ENCODE results near the gene DIO1. TPM values are rescaled to one million over a fixed set of nuclear protein-coding genes. Genes with fewer than 3 reads are reported as not detected.

DIO1 gene
- total RNA-seq, 1 experiment from 2014 or later, result not detected

DNA sequence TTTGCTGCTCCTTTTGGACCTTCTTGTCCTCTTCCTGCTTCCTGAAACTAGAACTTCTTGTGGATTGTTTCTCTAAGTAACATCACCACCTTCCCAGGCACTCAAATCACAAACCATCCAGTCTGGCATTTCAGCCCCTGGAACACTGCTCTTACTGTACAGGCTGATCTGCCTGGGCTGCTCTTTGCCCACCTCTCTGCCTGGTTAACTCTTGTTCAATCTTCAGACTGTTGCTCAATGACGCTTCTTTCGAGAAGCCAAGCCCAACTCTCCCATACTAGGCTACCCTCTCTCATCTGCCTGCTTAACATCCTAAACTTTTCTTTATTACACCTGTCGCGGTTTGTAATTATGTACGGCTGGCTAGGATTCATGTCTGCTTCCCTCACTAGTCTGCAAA lies 657 bp downstream of the DIO1 start:
- DNase-seq (ENCODE audit: low read depth), result no peak

DNA sequence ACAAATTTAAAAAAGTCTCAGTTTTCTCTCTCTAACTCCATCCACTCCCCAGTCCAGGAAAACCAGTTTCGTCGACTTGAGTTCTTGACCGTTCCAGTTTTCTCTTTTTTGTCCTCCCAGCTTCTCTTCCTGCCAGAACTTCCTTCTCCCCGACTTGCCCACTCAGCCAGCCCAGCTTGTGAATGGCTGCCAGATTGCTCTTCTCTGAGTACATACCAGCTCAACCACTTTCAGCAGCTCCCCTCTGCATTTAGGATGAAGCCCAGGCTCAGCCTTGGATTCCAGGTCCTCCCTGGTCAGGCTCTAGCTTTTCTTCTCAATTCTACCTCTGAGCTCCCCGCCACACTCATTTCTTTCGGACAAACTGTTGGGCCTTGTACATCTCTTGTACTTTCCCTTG lies 1.4 kb downstream of the DIO1 start:
- no peak for DNase-seq (ENCODE audit: low read depth)

DNA sequence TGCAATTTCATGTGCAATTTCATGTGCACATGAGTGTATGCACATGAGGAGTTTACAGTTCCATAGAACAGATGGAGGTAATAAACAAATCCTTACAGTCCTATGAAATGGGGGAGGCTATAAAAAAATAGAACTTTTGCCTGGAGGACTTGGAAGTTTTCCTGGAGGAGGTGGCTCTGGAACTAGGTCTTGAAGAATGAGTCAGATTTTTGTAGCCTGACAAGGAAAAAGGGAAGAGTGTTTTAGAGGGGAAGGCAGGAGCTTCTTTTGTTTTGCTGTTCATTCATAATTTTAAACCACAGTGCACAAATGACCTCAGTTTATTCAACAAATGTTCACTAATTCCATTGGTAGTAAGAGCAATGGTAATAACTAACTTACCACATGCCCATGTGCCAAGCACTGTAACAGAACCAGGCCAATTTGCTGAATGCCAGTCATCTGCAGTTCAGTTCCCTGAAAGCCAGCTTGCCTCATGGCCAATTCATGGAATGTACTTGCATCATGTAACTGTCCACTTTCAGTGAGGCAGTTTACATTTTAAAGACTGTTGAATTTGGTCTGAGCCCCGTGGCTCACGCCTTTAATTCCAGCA lies 2.7 kb downstream of the DIO1 start:
- peak; percentile 94 for DNase-seq (ENCODE audit: low read depth)

DNA sequence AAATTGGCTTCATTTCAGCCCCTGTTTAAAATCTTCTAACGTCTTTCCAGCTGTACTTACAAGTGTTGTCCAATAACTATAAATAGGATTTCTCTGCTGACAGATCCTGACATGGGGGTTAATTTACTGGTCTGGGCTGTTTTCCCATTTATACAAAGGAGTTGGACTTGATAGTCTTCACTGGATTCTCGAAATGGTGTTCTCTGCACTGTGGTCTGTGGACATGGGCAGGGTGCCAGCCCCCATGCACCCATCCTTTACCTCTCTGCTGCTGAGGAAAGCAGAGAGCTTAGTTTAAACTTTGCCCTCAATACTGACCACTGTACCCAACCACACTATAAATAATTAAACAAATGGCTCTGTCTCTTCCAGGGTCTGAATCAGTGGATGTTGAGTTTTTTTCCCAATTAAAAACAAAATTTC lies 5.2 kb downstream of the DIO1 start:
- DNase-seq (ENCODE audit: low read depth), result peak; percentile 89

DNA sequence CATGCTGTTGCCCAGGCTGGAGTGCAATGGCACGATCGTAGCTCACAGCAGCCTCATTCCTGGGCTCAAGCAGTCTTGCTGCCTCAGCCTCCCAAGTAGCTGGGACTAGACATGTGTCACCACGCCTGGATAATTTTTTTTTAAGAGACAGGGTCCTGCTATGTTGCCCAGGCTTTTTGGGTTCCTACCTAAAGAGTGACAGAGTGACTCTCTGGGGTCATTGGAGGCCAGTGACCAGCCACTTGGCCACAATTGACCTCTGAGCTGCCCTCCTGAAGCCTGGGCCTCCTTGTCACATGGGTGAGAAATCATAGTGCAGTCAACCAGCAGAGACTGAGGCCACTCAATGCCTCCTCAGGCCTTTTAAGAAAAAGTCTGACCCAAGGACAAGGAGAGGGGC lies 5.7 kb downstream of the DIO1 start:
- DNase-seq (ENCODE audit: low read depth), result peak; percentile 14

DNA sequence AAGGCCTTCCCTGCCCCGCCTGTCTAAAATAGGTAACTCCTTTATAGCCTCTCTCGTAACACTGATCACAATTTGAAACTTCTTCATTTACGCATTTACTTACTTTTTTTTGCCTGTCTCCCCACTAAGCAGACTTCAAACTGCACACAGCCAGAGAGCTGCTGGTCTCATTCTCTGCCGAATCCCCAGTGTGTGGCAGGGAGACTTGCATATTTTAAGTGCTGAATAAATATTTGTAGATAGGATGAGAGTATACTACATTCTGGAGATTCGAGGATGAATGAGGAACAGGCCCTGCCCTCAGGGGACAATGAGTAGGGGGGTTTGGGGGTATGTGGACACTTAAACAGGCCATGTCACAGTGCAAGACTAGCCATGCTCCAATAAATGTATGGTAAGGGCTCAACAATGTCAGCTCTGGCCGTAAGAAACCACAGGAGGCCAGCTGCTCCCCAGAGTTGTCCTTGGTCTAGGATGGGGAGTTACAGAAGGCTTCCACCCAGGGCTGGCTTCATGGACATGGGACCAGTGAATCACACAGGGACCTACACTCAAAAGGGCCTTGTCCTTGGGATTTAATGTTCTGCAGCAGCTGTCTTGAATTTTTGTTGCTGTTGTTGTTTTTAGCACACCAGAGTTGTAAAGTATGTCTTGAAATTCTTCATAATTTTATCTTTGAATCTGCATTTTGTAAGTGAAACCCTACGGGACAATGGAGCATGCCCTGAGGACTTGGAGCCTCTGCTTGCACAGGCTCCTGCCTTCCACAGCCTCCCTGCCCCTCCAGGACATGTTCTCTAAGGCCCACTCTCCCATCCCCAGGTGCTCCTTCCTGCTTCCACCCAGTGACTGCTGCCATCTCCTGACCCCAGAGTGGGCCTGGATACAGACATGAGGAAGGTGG lies 8.5 kb downstream of the DIO1 start:
- DNase-seq (ENCODE audit: low read depth), result no peak

DNA sequence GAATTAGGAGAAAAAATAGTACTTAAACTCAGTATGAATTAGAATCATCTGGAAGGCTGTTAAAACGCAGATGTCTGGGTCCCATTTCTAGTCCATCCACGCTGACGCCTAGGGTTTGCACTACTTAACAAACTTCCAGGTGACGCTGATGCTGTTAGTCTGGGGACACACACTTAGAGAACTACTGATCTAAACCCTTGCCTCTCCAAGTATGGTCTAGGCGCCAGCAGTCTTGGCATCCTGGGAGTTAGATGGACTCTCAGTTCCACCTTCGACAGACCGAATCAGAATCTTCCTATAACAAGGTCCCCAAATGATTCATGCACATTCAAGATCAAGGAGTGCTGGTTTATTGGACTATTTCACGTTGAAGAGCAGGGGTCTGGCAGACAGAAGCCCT lies 11.5 kb downstream of the DIO1 start:
- DNase-seq (ENCODE audit: low read depth), result no peak

DNA sequence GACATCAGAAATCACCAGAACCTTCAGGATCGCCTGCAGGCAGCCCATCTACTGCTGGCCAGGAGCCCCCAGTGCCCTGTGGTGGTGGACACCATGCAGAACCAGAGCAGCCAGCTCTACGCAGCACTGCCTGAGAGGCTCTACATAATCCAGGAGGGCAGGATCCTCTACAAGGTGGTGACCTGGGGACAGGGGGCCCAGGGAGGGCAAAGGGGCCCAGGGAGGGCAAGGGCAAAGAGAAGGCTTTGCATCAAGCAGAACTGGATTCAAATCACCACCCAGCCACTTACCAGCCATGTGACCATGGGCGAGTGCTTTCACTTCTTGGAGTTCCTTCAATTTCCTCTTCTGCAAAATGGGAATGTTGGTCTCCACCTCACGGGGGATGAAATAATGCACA lies 12.1 kb downstream of the DIO1 start:
- DNase-seq (ENCODE audit: low read depth), result no peak

DNA sequence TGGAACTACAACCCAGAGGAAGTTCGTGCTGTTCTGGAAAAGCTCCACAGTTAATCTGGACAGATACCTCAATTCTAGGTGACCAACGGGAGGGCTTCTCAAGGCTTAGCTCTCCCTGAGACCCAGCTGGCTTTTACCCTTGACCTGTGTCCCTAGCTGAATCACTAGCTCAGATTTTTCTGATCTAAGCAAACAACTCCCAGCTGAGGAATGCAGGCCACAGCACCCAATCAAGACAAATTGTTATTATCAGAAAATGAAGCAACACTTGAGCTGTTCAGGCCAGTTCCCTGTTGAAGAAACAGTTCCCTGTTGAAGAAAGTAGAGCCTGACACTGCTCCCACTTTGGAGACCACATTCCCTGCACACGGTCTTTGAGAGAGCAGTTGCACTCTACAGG lies 16.0 kb downstream of the DIO1 start:
- no peak for DNase-seq (ENCODE audit: low read depth)

DNA sequence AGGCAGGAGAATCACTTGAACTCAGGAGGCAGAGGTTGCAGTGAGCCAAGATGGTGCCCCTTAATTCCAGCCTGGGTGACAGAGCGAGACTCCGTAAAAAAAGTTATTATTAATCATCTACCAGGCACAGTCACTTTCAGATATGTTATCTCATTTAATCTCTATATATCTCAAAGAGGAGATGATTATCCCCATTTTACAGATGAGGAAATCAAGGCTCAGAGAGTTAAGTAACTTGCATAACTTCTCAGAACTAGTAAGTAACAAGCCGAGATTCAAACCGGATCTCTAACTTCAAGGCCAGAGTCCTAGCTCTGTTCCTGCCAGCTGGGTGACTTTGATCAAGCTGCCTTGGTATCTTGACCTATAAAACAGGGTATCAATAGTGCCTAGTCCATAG lies 17.5 kb downstream of the DIO1 start:
- no peak for DNase-seq (ENCODE audit: low read depth)

DNA sequence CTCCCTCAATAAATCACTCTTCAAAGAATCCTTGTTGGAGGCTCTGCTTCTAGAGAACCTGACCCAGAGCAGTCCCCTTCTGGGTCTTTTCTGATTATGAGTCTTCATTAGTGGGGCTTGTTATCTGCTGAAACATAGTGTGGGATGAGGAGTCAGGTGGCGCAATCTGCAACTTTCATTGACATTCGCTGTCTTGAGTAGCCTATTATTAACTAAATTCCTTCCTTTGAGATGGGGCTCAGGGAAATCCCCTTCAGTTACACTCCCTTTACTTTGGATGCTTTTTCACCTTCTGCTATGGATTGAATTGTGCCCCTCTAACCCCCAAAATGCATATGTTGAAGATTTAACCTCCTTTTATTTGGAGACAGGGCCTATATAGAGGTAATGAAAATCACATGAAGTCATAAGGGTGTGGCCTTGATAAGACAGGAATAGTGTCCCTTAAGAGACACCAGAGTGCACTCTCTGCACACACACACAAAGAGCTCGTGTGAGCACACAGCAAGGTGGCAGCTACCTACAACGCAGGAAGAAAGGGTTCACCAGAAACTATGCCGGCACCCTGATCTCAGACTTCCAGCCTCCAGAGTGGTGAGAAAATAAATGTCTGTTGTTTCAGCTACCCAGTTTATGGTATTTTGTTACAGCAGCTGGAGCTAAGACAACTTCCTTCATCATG lies 19.5 kb downstream of the DIO1 start:
- no peak for DNase-seq (ENCODE audit: low read depth)

DNA sequence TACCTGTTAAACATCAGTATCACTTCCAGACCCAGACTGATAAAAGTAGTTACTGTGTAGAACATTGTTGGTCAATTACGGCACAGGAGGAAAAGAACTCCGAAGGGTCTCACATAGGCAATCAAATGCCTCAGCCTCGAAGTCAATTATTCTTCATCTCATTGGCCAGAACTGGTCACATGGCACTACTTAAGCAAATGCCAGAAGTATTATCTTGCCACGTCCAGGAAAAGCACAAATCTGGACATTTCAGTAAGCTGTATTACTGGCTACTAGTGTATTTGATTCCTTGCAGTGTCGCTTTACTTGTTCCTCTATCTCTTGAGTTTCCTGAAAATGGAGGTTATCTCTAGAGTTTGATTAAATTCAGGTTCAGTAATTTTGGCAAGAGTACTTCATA lies 24.4 kb downstream of the DIO1 start:
- no peak for DNase-seq (ENCODE audit: low read depth)

DNA sequence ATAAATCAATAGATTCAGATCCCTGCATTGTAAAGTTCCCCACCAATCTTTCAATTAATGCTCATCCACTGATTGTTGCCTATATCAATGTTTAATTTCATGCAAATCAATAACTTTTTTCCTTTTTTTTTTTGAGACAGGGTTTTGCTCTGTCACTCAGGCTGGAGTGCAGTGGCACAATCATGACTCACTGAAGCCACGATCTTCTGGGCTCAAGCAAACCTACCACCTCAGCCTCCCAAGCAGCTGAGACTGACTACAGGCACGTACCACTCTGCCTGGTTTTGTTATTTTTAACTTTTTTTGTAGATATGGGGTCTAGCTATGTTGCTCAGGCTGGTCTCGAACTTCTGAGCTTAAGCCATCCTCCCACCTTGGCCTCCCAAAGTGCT lies 25.7 kb downstream of the DIO1 start:
- peak; percentile 69 for DNase-seq (ENCODE audit: low read depth)

DNA sequence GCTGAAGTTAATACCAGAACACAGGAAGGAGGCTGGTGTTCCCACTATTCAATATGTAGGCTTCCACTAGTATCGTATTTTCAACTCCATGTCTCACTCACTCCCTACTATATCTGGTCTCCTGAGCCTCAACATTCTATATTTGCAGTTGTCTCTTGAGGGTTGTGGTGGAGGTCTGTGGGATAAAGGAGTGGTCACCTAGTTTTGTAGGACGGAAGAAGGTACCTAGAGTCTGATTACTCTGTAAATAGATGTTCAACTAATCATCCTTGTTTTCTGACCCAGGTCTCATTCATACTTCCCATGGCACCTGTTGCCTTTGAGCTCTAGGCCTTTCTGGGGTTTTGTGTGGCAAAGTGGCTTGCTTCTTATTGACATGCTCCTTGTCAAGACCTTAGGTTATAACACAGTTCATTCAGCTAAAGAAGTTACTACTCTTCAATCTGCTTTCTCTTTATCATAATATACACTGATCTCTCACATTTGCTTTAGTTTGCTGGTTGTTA lies 33.4 kb downstream of the DIO1 start:
- no peak for DNase-seq (ENCODE audit: low read depth)

DNA sequence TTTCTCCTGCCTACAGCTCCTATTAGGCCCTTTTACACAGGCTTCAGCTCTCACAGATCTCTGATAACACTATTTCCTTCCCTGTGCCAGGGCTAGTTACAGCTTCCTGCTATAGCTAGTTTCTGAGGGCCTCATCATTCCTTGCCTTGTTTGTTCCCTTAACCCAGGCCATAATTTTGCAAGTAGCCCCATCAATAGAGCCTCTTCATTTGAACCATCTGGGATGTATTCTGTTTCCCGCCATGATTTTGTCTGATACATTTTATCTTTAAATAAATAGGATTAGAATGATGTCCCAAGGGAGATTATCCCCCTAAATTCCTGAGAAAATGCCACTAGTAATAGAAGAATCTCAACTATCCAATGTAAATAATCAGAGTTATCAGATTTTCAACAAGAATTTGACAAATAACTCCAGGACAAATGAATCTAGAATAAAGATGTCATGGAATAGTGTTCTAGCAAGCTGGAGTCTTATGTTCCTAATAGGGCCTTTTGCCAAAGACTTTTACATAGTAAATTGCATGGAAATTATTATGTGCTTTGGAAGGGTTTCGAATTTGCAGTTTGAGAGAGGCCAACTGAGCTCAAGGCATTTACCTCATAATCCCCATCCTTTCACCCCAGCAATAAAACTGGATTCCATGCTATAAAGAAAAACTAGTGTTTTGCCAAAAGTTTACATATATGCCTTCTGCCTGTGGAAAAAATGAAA lies 35.4 kb downstream of the DIO1 start:
- no peak for DNase-seq (ENCODE audit: low read depth)

DNA sequence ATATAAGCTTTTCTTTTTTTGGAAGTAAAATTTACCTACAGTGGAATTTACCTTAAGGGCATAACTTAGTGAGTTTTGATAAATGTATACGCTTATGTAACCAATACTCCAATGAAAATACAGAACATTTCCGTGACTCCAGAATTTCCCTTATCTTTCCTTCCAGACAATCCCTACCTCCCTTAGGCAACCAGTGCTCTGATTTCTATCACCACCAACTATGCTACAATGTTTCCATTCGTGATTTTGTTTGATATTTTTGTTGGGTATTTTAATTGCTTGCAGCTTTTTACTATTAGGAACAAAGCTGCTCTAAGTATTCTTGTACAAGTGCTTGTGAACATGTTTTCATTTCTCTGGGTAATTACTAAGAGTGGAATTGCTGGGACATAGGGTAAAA lies 36.9 kb downstream of the DIO1 start:
- DNase-seq (ENCODE audit: low read depth), result no peak

DNA sequence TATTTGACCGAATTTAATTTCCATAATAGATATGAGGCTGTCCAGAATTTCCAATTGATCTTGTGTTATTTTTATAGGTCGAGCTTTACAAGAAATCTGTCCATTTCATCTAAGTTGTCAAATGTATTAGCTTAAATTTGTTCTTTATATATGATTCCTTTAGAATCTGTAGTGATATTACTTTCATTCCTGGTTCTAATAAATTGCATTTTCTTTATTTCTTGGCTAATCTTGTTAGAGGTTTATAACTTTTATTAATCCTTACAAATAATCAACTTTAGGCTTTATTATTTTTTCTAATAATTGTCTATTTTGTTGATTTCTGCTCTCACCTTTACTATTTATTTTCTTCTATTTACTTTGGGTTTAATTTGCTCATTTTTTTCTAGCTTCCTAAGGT lies 37.5 kb downstream of the DIO1 start:
- no peak for DNase-seq (ENCODE audit: low read depth)

DNA sequence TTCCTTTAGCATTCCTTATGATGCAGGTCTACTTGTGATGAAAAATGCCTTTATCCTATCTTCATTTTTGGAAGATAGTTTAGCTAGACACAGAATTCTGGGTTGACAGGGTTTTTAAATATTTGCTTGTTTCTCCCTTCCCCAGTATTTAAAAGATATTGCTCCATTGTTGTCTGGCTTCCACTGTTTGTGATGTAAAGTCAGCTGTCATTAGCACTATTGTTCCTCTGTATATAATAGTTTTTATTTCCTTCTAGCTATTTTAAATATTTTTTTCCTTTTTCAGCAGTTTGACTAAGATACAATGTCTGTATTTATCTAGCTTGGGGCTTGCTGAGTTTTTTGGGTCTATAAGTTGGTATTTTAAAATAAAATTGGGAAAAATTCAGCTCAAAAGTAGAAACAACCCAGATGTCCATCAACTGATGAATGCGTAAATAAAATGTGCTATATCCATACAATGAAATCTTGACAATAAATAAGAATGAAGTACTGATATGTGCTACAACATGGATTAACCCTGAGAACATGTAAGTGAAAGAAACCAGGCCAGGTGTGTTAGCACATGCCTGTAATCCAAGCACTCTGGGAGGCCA lies 40.3 kb downstream of the DIO1 start:
- DNase-seq (ENCODE audit: low read depth), result peak; percentile 30

DNA sequence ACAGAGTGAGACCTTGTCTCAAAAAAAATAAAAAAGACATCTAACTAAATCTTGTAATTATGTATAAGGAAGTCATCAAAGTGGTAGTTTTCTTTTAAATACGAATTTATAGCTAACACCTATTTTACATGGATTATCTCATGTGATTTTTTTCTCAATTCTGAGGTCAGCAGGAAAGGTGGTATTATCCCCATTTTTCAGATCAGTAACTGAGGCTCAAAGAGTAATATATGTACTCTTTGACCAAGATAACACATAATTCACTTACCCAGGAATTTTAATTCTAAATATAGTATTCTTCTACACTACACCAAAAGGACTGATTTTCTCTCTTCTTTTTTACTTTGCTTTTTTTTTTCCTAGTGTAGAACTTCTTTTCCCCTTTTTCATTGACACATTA lies 42.4 kb downstream of the DIO1 start:
- no peak for DNase-seq (ENCODE audit: low read depth)

DNA sequence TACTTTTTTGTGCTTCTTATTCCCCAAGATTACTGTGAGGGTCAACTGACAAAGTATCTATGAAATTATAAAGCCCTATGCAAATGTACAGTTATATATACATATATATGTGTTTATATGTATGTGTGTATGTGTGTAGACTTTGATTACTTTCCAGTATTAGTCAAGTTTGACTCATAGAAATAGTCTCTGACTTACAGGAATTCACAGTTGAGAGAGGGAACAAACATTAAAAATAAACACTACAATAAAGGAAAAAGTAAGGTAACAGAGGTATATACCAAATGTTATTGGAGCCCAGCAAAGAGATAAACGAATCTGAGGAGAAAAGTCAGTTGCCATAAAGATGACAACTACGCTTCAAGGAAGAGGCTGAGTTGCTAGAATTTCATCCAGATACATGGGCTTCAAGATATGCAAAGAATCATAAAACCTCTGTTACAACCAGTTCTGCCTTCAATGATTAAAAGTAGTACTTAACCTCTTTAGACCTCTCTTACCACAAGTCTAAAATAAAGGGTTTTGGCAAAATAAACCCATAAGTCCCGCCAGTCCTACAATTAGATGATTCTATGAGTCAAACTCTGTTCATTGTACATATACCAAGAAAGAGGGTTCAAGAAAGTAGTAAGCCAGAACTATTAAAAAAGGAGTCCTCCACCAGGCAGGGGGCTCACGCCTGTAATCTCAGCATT lies 44.3 kb downstream of the DIO1 start:
- DNase-seq (ENCODE audit: low read depth), result peak; percentile 49
